ENCODE data around the gene GRIK2. TPM values are rescaled to one million over a fixed set of nuclear protein-coding genes. Genes with fewer than 3 reads are reported as not detected.

The GRIK2 gene
- total RNA-seq, 4 donors from 2014 or later, result 0.46 to 3.7 (median 1.8) TPM

GRCh38 chr6:101558712-101559111, 165.2 kb downstream of the GRIK2 start:
- WGBS, result 83% methylated on average over 2 of the region's 2 CpGs
- TF ChIP-seq EP300 (IDR thresholded peaks at IDR 0.05), result no peak
- TF ChIP-seq, protein P1, sequence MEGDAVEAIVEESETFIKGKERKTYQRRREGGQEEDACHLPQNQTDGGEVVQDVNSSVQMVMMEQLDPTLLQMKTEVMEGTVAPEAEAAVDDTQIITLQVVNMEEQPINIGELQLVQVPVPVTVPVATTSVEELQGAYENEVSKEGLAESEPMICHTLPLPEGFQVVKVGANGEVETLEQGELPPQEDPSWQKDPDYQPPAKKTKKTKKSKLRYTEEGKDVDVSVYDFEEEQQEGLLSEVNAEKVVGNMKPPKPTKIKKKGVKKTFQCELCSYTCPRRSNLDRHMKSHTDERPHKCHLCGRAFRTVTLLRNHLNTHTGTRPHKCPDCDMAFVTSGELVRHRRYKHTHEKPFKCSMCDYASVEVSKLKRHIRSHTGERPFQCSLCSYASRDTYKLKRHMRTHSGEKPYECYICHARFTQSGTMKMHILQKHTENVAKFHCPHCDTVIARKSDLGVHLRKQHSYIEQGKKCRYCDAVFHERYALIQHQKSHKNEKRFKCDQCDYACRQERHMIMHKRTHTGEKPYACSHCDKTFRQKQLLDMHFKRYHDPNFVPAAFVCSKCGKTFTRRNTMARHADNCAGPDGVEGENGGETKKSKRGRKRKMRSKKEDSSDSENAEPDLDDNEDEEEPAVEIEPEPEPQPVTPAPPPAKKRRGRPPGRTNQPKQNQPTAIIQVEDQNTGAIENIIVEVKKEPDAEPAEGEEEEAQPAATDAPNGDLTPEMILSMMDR (IDR thresholded peaks at IDR 0.05), result no peak
- TF ChIP-seq POLR2A (IDR thresholded peaks at IDR 0.05; ENCODE audit: low read depth), result no peak
- TF ChIP-seq POLR2AphosphoS5 (IDR thresholded peaks at IDR 0.05), result no peak
- Histone ChIP-seq H3K36me3 (no peaks in the 10 kb centered on the region), H3K27me3 (no peaks in the 10 kb centered on the region), H3K27ac (replicated peaks in 1 of 4) (no peak overlapping the region), H3K4me3 (no peak overlapping the region), H3K9me3 (no peaks in the 10 kb centered on the region), H3K4me1 (no peaks in the 10 kb centered on the region)
- no peak for DNase-seq (ENCODE audit: extremely low spot score)
- intact Hi-C loops (cut with DNase I), result no loop called here

- Histone ChIP-seq H3K27ac (replicated peaks in 1 of 4) (no peak overlapping the region), H3K9me3 (no peaks in the 10 kb centered on the region), H3K27me3 (no peaks in the 10 kb centered on the region), H3K4me3 (no peak overlapping the region), H3K4me1 (no peaks in the 10 kb centered on the region), H3K36me3 (no peaks in the 10 kb centered on the region)
- DNase-seq (ENCODE audit: extremely low spot score), result no peak
- TF ChIP-seq, protein P1 (IDR thresholded peaks at IDR 0.05), result no peak
- no peak for TF ChIP-seq POLR2A (IDR thresholded peaks at IDR 0.05; ENCODE audit: low read depth)
- TF ChIP-seq POLR2AphosphoS5 (IDR thresholded peaks at IDR 0.05), result no peak
- no peak for TF ChIP-seq EP300 (IDR thresholded peaks at IDR 0.05)
- 86% methylated on average over 4 of the region's 4 CpGs for WGBS
- intact Hi-C loops (cut with DNase I), result no loop called here
These were observed 179.1 kb downstream of the GRIK2 start for GRCh38 chr6:101572627-101573026.

DNA sequence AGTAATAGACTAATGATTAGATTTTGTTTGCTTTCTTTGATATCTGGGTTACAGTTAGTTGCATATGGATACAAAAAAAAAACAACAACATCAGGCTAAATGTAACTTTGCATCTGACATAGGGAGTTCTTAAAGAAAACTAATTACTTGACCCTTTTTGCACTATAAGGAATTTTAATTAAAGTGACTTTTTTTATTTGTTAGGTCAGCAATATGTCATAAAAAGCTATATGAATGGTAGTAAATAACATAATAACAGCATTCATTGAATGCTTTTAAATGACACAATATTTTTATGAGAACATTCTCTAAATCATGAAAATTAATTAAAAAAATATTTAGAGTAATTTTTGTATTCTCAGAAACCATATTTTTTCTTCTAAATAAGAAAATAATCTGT, 183.6 kb downstream of the GRIK2 start:
- Histone ChIP-seq H3K4me1 (no peaks in the 10 kb centered on the region), H3K36me3 (no peaks in the 10 kb centered on the region), H3K27me3 (no peaks in the 10 kb centered on the region), H3K4me3 (no peak overlapping the region), H3K27ac (replicated peaks in 1 of 4) (no peak overlapping the region), H3K9me3 (no peaks in the 10 kb centered on the region)
- TF ChIP-seq, protein P1 (IDR thresholded peaks at IDR 0.05), result no peak
- TF ChIP-seq POLR2A (IDR thresholded peaks at IDR 0.05; ENCODE audit: low read depth) (no peak), POLR2AphosphoS5 (IDR thresholded peaks at IDR 0.05) (no peak), EP300 (IDR thresholded peaks at IDR 0.05) (no peak)
- DNase-seq (ENCODE audit: extremely low spot score), result no peak
- intact Hi-C loops (cut with DNase I), result no loop called here

GRCh38 chr6:101578306-101578705, 184.8 kb downstream of the GRIK2 start:
- intact Hi-C loops (cut with DNase I), result no loop called here
- Histone ChIP-seq H3K27ac (replicated peaks in 1 of 4) (no peak overlapping the region), H3K36me3 (no peaks in the 10 kb centered on the region), H3K27me3 (no peaks in the 10 kb centered on the region), H3K9me3 (no peaks in the 10 kb centered on the region), H3K4me1 (no peaks in the 10 kb centered on the region), H3K4me3 (no peak overlapping the region)
- no peak for DNase-seq (ENCODE audit: extremely low spot score)
- WGBS, result 83% methylated on average over 1 of the region's 1 CpG
- TF ChIP-seq, protein P1 (IDR thresholded peaks at IDR 0.05), result no peak
- TF ChIP-seq POLR2A (IDR thresholded peaks at IDR 0.05; ENCODE audit: low read depth) (no peak), POLR2AphosphoS5 (IDR thresholded peaks at IDR 0.05) (no peak), EP300 (IDR thresholded peaks at IDR 0.05) (no peak)

DNA sequence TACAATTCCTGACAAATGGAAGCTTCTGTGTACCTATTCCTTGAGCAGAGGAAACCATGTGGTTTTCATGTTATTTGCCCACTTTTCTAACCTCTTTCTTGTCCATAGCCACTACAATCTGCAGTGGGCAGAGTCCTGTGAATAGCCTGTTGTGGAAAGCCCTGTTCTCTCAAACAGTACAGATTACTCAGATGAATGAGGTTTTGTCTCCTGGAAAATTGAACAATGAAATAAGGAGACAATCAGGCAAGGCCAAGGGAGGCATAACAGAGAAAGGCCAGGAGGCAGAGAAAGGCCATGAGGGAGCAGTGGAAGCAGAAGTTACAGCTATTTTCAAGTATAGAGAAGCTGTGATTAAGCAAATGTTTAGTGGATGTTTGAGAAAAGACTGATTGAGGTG, 189.3 kb downstream of the GRIK2 start:
- H3K36me3 ChIP-seq, result no peaks in the 10 kb centered on the region
- DNase-seq (ENCODE audit: extremely low spot score), result no peak
- intact Hi-C loops (cut with DNase I), result no loop called here
- H3K9me3 ChIP-seq, result no peaks in the 10 kb centered on the region
- TF ChIP-seq, protein P1 (IDR thresholded peaks at IDR 0.05), result no peak
- TF ChIP-seq POLR2A (IDR thresholded peaks at IDR 0.05; ENCODE audit: low read depth) (no peak), POLR2AphosphoS5 (IDR thresholded peaks at IDR 0.05) (no peak), EP300 (IDR thresholded peaks at IDR 0.05) (no peak)
- H3K4me1 ChIP-seq, result no peaks in the 10 kb centered on the region
- no peak overlapping the region for H3K27ac ChIP-seq (replicated peaks in 1 of 4)
- no peaks in the 10 kb centered on the region for H3K27me3 ChIP-seq
- no peak overlapping the region for H3K4me3 ChIP-seq

Data from esophagus muscularis mucosa (tissue), 4 donors.